Measurements from ENCODE around the gene GPR158.
A peak's percentile ranks its signal among the peaks of the same experiment; 100 is the strongest.

Gene GPR158

GRCh38 chr10:25210265-25210664 is 35.5 kb downstream of the GPR158 start:
- no peak overlapping the region for H3K27ac ChIP-seq
- TF ChIP-seq ZFX (IDR thresholded peaks at IDR 0.05; ENCODE audit: borderline replicate concordance), result no peak
- TF ChIP-seq CTCF (IDR thresholded peaks at IDR 0.05), result no peak

GRCh38 chr10:25220156-25220555 is 45.4 kb downstream of the GPR158 start:
- TF ChIP-seq ZFX (IDR thresholded peaks at IDR 0.05; ENCODE audit: borderline replicate concordance) (no peak), CTCF (IDR thresholded peaks at IDR 0.05) (no peak)

GRCh38 chr10:25222085-25222660 is 47.4 kb downstream of the GPR158 start:
- no peak overlapping the region for H3K27ac ChIP-seq
- TF ChIP-seq ZFX (IDR thresholded peaks at IDR 0.05; ENCODE audit: borderline replicate concordance) (no peak), CTCF (IDR thresholded peaks at IDR 0.05) (no peak)

More at GRCh38 chr10:25220156-25220555, 45.4 kb downstream of the GPR158 start:
- no peak overlapping the region for H3K27ac ChIP-seq

- no peak overlapping the region for H3K27ac ChIP-seq
- TF ChIP-seq ZFX (IDR thresholded peaks at IDR 0.05; ENCODE audit: borderline replicate concordance), result no peak
- TF ChIP-seq CTCF (IDR thresholded peaks at IDR 0.05), result peak; percentile 89
Observed at GRCh38 chr10:25226775-25227682, 52.2 kb downstream of the GPR158 start.

DNA sequence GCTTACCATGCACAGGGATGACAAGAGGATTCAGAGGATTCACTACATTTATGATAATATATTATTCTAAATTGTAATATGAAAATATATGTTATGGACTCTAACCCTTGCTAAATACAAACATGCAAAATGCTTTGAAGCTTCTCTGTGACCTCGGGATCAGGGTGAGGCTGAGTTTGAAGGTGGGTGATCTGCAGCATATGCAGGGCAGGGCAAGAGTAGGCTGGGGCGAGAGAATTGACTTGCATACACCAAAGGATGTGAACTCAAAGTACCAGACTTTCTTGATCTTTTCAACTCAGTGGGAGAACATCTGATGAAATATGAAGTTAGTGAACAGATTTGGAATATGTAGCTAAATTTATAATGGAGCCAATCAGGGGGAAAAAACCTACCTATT is 57.0 kb downstream of the GPR158 start:
- TF ChIP-seq CTCF (IDR thresholded peaks at IDR 0.05) (no peak), ZFX (IDR thresholded peaks at IDR 0.05; ENCODE audit: borderline replicate concordance) (no peak)
- no peak overlapping the region for H3K27ac ChIP-seq

- no peak overlapping the region for H3K27ac ChIP-seq
- TF ChIP-seq CTCF (IDR thresholded peaks at IDR 0.05) (no peak), ZFX (IDR thresholded peaks at IDR 0.05; ENCODE audit: borderline replicate concordance) (no peak)
Observed at GRCh38 chr10:25232204-25232603, 57.4 kb downstream of the GPR158 start.

GRCh38 chr10:25245165-25245564 is 70.4 kb downstream of the GPR158 start:
- no peak for TF ChIP-seq ZFX (IDR thresholded peaks at IDR 0.05; ENCODE audit: borderline replicate concordance)
- no peak for TF ChIP-seq CTCF (IDR thresholded peaks at IDR 0.05)
- H3K27ac ChIP-seq, result no peak overlapping the region
